GM12864 (cell line): ENCODE data around the gene PEX5.

Experiments used
- DNase-seq: peaks from one replicate; pipeline ENCODE4 v3.0.0-alpha.2; 2011; ENCODE audit warnings: low read depth
- H3K4me3 ChIP-seq: 2 replicates; pipeline ENCODE4 v1.5.1; 2011; ENCODE audit warnings: mild to moderate bottlenecking, low read depth, low read length, control low read depth
- TF ChIP-seq, protein P1 (sequence below): IDR thresholded peaks from 2 replicates; pipeline ENCODE4 v1.5.1; 2011; ENCODE audit warnings: low read depth, mild to moderate bottlenecking, moderate library complexity, low read length, control low read depth, inconsistent platforms; ENCODE audit errors: missing control alignments

The PEX5 gene

GRCh38 chr12:7189398-7190267 lies at the start of gene PEX5:
PEX5 (plus strand) TSS chr12:7189686; CDS start chr12:7190378, 692 bp downstream.
- TF ChIP-seq, protein P1, sequence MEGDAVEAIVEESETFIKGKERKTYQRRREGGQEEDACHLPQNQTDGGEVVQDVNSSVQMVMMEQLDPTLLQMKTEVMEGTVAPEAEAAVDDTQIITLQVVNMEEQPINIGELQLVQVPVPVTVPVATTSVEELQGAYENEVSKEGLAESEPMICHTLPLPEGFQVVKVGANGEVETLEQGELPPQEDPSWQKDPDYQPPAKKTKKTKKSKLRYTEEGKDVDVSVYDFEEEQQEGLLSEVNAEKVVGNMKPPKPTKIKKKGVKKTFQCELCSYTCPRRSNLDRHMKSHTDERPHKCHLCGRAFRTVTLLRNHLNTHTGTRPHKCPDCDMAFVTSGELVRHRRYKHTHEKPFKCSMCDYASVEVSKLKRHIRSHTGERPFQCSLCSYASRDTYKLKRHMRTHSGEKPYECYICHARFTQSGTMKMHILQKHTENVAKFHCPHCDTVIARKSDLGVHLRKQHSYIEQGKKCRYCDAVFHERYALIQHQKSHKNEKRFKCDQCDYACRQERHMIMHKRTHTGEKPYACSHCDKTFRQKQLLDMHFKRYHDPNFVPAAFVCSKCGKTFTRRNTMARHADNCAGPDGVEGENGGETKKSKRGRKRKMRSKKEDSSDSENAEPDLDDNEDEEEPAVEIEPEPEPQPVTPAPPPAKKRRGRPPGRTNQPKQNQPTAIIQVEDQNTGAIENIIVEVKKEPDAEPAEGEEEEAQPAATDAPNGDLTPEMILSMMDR = no peak
- H3K4me3 ChIP-seq = peak within 1 kb of the TSS; percentile 82
- DNase-seq = peak; percentile 85

DNA sequence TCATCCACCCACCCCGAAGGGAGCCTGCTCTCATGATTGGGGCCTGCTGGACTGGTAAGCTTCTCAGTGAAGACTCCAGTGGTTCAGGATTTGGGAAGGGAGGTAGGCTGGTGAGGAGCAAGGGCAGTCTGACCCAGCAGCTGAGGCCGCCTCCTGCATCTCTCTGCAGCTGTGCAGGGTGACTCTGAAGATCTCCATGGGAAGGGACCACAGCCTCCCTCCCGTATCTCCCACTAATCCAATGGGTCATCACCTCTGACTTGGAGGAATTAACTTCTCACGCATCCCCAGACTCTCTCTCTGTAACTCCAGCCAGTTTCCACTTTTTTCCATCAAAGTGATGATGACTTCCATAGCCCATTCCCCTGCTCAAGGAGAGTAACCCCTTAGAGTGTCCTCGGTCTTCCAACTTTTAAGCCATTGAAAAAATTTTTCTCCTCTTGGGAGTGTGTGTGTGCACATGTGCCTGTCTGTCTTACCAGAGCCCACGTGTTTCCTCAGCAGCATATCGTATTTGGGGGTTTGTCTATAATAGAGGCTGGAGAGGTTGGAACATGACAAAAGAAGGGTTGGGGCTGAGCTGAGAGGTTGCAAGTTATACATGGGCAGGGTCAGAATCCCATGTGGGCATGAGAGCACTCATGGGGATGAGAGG lies 48.0 kb upstream of the PEX5 start:
- H3K4me3 ChIP-seq = no peak overlapping the region
- TF ChIP-seq, protein P1 = no peak
- DNase-seq = no peak

DNA sequence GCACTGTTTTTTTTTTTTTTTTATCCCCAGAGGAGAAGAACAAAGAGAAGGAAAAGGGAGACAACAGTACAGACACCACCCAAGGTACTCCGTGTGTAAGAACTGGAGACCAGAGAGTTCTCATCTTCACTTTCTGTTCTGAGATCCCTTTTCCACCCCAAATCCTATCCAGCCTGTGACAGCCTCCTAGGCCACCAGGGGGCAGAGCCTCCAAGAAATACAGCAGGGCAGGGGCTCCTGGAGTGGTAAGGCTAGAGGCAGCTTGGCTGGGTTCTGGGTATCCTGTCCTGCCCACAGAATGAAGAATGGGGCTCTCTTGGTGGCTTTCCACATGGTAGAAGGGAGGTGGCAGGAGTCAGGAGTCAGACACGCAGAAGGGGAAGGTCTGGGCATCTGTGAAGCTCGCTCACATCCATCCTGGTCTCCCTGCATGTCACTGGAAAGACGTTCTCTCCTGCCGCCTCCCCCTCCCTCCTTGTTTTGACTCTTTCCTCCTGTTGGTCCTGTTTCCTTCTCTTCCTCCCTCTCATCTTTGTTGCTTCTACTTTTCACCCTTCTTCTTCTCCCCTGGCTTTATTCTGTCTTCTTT lies 47.3 kb upstream of the PEX5 start:
- H3K4me3 ChIP-seq = no peak overlapping the region
- no peak for DNase-seq
- TF ChIP-seq, protein P1 = peak; percentile 72

DNA sequence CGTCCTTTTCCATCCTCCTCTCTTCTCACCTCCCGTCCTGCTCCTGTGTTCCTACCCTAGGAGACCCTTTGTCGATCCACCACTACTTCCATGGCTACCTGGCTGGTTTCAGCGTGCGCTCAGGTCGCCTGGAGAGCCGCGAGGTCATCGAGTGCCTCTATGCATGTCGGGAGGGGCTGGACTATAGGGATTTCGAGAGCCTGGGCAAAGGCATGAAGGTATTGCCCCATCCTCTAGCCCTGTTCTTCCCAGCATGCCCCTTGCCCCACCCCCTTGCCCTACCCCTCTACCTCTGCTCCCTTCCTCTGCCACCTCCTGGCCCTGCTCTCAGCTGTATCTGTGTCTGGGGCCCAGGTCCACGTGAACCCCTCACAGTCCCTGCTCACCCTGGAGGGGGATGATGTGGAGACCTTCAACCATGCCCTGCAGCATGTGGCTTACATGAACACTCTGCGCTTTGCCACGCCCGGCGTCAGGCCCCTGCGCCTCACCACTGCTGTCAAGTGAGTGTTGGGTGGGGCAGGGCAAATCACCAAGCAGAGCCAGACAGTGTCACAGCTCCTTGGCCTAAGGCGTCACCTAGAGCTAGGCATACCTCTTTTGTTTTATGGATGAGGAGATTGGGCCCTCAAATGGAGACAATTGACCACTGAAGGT lies 46.5 kb upstream of the PEX5 start:
- no peak overlapping the region for H3K4me3 ChIP-seq
- no peak for DNase-seq
- TF ChIP-seq, protein P1 = no peak

DNA sequence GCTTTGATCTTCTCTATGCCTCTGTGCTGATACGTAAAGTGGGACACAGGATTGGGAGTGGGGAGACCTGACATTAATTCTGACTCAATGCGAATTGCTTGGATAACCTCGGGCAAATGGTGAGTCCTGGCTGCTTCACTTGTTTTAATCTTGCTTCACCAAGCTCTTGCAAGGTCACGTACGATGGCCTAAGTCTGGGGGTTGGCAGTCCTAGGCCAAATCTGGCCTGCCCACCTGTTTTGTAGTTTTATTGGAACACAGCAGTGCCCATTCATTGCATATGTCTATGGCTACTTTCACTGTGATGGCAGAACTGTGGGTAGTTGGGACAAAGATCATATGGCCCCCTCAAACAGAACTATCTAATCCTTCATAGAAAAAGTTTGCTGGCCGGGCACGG lies 45.9 kb upstream of the PEX5 start:
- no peak for DNase-seq
- H3K4me3 ChIP-seq = no peak overlapping the region

GRCh38 chr12:7144414-7145120 lies 44.9 kb upstream of the PEX5 start:
- TF ChIP-seq, protein P1 = peak; percentile 57
- DNase-seq = no peak
- H3K4me3 ChIP-seq = no peak overlapping the region

More for the DNA sequence above, 45.9 kb upstream of the PEX5 start:
- TF ChIP-seq, protein P1 = no peak
